Heart left ventricle (tissue), 16 donors: ENCODE data around the gene TNFAIP3. TPM values are rescaled to one million over a fixed set of nuclear protein-coding genes. Genes with fewer than 3 reads are reported as not detected.

Source experiments
- ATAC-seq, 4 donors: fragments of 200-7000 bp; cut with Tn5 transposase; one replicate each; pipeline ENCODE4 v1.9.1; 2020 to 2022; ENCODE audit warnings: moderate library complexity in 4 of 4, mild to moderate bottlenecking in 3 of 4, moderate number of reproducible peaks in 1 of 4
- DNase-seq, 5 donors: peaks; one replicate each; pipeline ENCODE4 v3.0.0-alpha.2; 2020
- H3K27ac ChIP-seq, 12 donors: fragments of 200-600 bp; sonication (generic) in 4 of 12; one replicate each; pipeline versions ENCODE4 v1.5.0 to v1.8.0; 2016 to 2022; ENCODE audit warnings: mild to moderate bottlenecking in 2 of 12
- H3K27me3 ChIP-seq, 9 donors: fragments of 200-600 bp; sonication (generic) in 2 of 9; one replicate each; pipeline versions ENCODE4 v1.5.1 to v1.8.0; 2016 to 2022; ENCODE audit warnings: mild to moderate bottlenecking in 3 of 9
- H3K36me3 ChIP-seq, 9 donors: fragments of 200-600 bp; sonication (generic) in 2 of 9; one replicate each; pipeline versions ENCODE4 v1.5.0 to v1.8.0; 2018 to 2022; ENCODE audit warnings: mild to moderate bottlenecking in 2 of 9
- H3K4me1 ChIP-seq, 12 donors: fragments of 200-600 bp; sonication (generic) in 4 of 12; one replicate each; pipeline versions ENCODE4 v1.5.0 to v1.8.0; 2016 to 2022; ENCODE audit warnings: mild to moderate bottlenecking in 3 of 12
- H3K4me3 ChIP-seq, 12 donors: fragments of 200-600 bp; sonication (generic) in 4 of 12; one replicate each; pipeline versions ENCODE4 v1.5.0 to v1.8.0; 2017 to 2022; ENCODE audit warnings: mild to moderate bottlenecking in 9 of 12, moderate library complexity in 4 of 12
- H3K9me3 ChIP-seq, 12 donors: fragments of 200-600 bp; sonication (generic) in 4 of 12; one replicate each; pipeline versions ENCODE4 v1.5.0 to v1.8.0; 2016 to 2022; ENCODE audit warnings: mild to moderate bottlenecking in 1 of 12
- CTCF ChIP-seq, 12 donors: fragments of 200-600 bp; sonication (generic) in 4 of 12; IDR thresholded peaks; one replicate each; pipeline versions ENCODE4 v1.5.0 to v1.8.0; 2018 to 2022; ENCODE audit warnings: antibody characterized with exemption in 12 of 12, mild to moderate bottlenecking in 5 of 12
- POLR2A ChIP-seq, 2 donors: fragments of 450-650 bp; IDR thresholded peaks; one replicate each; pipeline ENCODE4 v1.6.1; 2017; ENCODE audit warnings: antibody characterized with exemption in 2 of 2, mild to moderate bottlenecking in 2 of 2, moderate library complexity in 2 of 2
- WGBS, 4 donors: extraction: QIAGEN DNeasy Blood & Tissue Kit in 2 of 4; methylation state at CpG; one replicate each; pipeline versions ENCODE4 v1.1.5 to v1.1.7; 2013 to 2018; 5-methylcytosine and 5-hydroxymethylcytosine counted together
- intact Hi-C, 10 donors: fragments of 100-400 bp; cut with DNase I; formaldehyde crosslinking; loops; one replicate each; pipeline versions ENCODE4 v1.11.1 to v1.14.2; 2022
- polyA plus RNA-seq, 2 donors: library from polyadenylated mRNA; stranded (reverse); fragments of 200-250 nt; gene quantifications; one replicate each; pipeline ENCODE4 v1.2.3, GENCODE V29; 2013
- total RNA-seq, 9 donors: library from RNA; depleted of rRNA in 2 of 9; stranded (reverse); fragments of >200 nt in 2 of 9; fragmentation: NEBNext Ultra II Directional in 3 of 9; extraction: Animal tissue kit (Norgen Biotek cat#: 25700) in 3 of 9; gene quantifications; one replicate each; pipeline versions ENCODE4 v1.1.0 to v1.2.4, GENCODE V29; 2016 to 2023
- donor health status: ischemic (EF 13 %, LVEDD 7.1; RV severe dilation, severe dysfunction).
- donor health status: healthy with polysubstance abuse.
- donor health status: DM: no; HTN: yes; CAD: no.
- donor health status: DM: no; HTN: no; CAD: no.
- donor health status: ischemic (EF 25% LVEDD 6.9; RV normal size, moderate dysfunction).
- donor health status: ischemic (EF 25% LVEDD 5.7; RV mildly dilated, moderate dysfunction).
- donor health status: healthy.
- donor health status: DM: yes; HTN: yes; CAD: no.
- donor health status: ischemic (EF 35%, LVEDD 5.7; RV mildly dilated, moderate dysfunction).
- donor health status: nonischemic (EF 11% LVEDD 7.7; RV severe dilation, severe dysfunction).
- donor health status: DM: yes; HTN: yes; CAD: no.
- donor health status: PGD.
- donor health status: ischemic (EF 29% LVEDD 5.4; RV normal size, mild dysfunction).
- donor health status: nonischemic (EF 23%, LVEDD 6.1; RV moderate dilation, normal function).

The TNFAIP3 gene
- total and polyA plus RNA-seq, 11 donors: 3.0 to 33.7 (median 4.7) TPM

GRCh38 chr6:137849981-137850714, 16.9 kb upstream of the TNFAIP3 start:
- H3K27ac ChIP-seq: peak overlapping the region in 1 of 12 donors; percentile 34
- H3K9me3 ChIP-seq: no peaks in the 10 kb centered on the region
- TF ChIP-seq CTCF (IDR thresholded peaks at IDR 0.05) (no peak), POLR2A (IDR thresholded peaks at IDR 0.05) (no peak)
- H3K4me3 ChIP-seq: no peak overlapping the region
- WGBS, 4 donors: 60 to 68% (median 63%) methylated on average over 5 of the region's 5 CpGs
- H3K4me1 ChIP-seq: peaks cover 0 to 41% (median 3%) of the 10 kb centered on the region in 12 donors
- DNase-seq: no peak
- no peaks in the 10 kb centered on the region for H3K27me3 ChIP-seq
- no peaks in the 10 kb centered on the region for H3K36me3 ChIP-seq
- no peak for ATAC-seq
- intact Hi-C loops: no loop called here

- H3K4me1 ChIP-seq: peaks cover 0 to 35% (median 3%) of the 10 kb centered on the region in 12 donors
- DNase-seq (no peak), ATAC-seq (no peak)
- no peaks in the 10 kb centered on the region for H3K36me3 ChIP-seq
- no peaks in the 10 kb centered on the region for H3K27me3 ChIP-seq
- H3K9me3 ChIP-seq: no peaks in the 10 kb centered on the region
- TF ChIP-seq POLR2A (IDR thresholded peaks at IDR 0.05) (no peak), CTCF (IDR thresholded peaks at IDR 0.05) (no peak)
- H3K4me3 ChIP-seq: no peak overlapping the region
- peak overlapping the region in 1 of 12 donors; percentile 34 for H3K27ac ChIP-seq
- WGBS, 4 donors: 83 to 88% (median 86%) methylated on average over 4 of the region's 4 CpGs
- intact Hi-C loops: no loop called here
Measured at GRCh38 chr6:137850816-137851602, 16.1 kb upstream of the TNFAIP3 start.

GRCh38 chr6:137851669-137852068, 15.4 kb upstream of the TNFAIP3 start:
- Histone ChIP-seq H3K27me3 (no peaks in the 10 kb centered on the region), H3K4me3 (no peak overlapping the region), H3K27ac (no peak overlapping the region), H3K36me3 (no peaks in the 10 kb centered on the region), H3K9me3 (no peaks in the 10 kb centered on the region), H3K4me1 (peaks cover 0 to 29% (median 3%) of the 10 kb centered on the region in 12 donors)
- DNase-seq (no peak), ATAC-seq (no peak)
- intact Hi-C loops: no loop called here
- TF ChIP-seq POLR2A (IDR thresholded peaks at IDR 0.05) (no peak), CTCF (IDR thresholded peaks at IDR 0.05) (no peak)
- WGBS, 4 donors: 89 to 98% (median 93%) methylated on average over 3 of the region's 3 CpGs

GRCh38 chr6:137852346-137852745, 14.7 kb upstream of the TNFAIP3 start:
- WGBS, 4 donors: 77 to 83% (median 82%) methylated on average over 3 of the region's 3 CpGs
- Histone ChIP-seq H3K4me3 (no peak overlapping the region), H3K36me3 (no peaks in the 10 kb centered on the region), H3K27me3 (no peaks in the 10 kb centered on the region), H3K9me3 (no peaks in the 10 kb centered on the region), H3K27ac (no peak overlapping the region), H3K4me1 (peaks cover 0 to 27% (median 3%) of the 10 kb centered on the region in 12 donors)
- no peak for TF ChIP-seq POLR2A (IDR thresholded peaks at IDR 0.05)
- no peak for TF ChIP-seq CTCF (IDR thresholded peaks at IDR 0.05)
- intact Hi-C loops: no loop called here
- ATAC-seq (no peak), DNase-seq (no peak)
